Middle frontal gyrus (tissue), 1 donor: ENCODE measurements around the gene TMEM171.

Experiments used
- DNase-seq: peaks from one replicate; pipeline ENCODE4 v3.0.0-alpha.2; 2015; ENCODE audit warnings: low spot score; ENCODE audit errors: extremely low spot score

TMEM171 gene

GRCh38 chr5:73119451-73120157 is 771 bp upstream of the TMEM171 start:
- DNase-seq: no peak

GRCh38 chr5:73121119-73121463 is 716 bp downstream of the TMEM171 start:
- no peak for DNase-seq

- DNase-seq: no peak
These were observed 2.8 kb downstream of the TMEM171 start for GRCh38 chr5:73122875-73123810.

GRCh38 chr5:73125289-73125688 is 4.9 kb downstream of the TMEM171 start:
- no peak for DNase-seq

- peak; percentile 16 for DNase-seq
These were observed 6.0 kb downstream of the TMEM171 start for GRCh38 chr5:73126381-73126780.

- DNase-seq: no peak
These were observed 6.6 kb downstream of the TMEM171 start for GRCh38 chr5:73126957-73127356.

GRCh38 chr5:73129143-73129542 is 8.8 kb downstream of the TMEM171 start:
- DNase-seq: no peak

- DNase-seq: no peak
These were observed 10.4 kb downstream of the TMEM171 start for GRCh38 chr5:73130811-73131210.

- no peak for DNase-seq
These were observed 11.5 kb downstream of the TMEM171 start for GRCh38 chr5:73131711-73132425.

GRCh38 chr5:73132759-73133158 is 12.4 kb downstream of the TMEM171 start:
- DNase-seq: no peak

GRCh38 chr5:73135021-73135420 is 14.6 kb downstream of the TMEM171 start:
- DNase-seq: no peak

GRCh38 chr5:73135429-73136054 is 15.2 kb downstream of the TMEM171 start:
- no peak for DNase-seq

GRCh38 chr5:73136055-73136562 is 15.7 kb downstream of the TMEM171 start:
- DNase-seq: no peak

- no peak for DNase-seq
These were observed 17.5 kb downstream of the TMEM171 start for GRCh38 chr5:73137563-73138530.

GRCh38 chr5:73139485-73139884 is 19.1 kb downstream of the TMEM171 start:
- no peak for DNase-seq

- no peak for DNase-seq
These were observed 20.4 kb downstream of the TMEM171 start for GRCh38 chr5:73140801-73141200.

- DNase-seq: no peak
These were observed 21.7 kb downstream of the TMEM171 start for GRCh38 chr5:73142035-73142434.

GRCh38 chr5:73143716-73144115 is 23.3 kb downstream of the TMEM171 start:
- DNase-seq: no peak

GRCh38 chr5:73149540-73149939 is 29.2 kb downstream of the TMEM171 start:
- DNase-seq: no peak

- DNase-seq: no peak
These were observed 30.5 kb downstream of the TMEM171 start for GRCh38 chr5:73150876-73151275.
